MM.1S (cell line): ENCODE measurements around the gene FDX2.

Source experiments
- DNase-seq: peaks from one replicate; pipeline ENCODE4 v3.0.0-alpha.2; 2015
- H2AFZ ChIP-seq: fragments of 300-600 bp; sonication (generic); 2 replicates; pipeline ENCODE4 v1.6.0; 2016; ENCODE audit warnings: antibody characterized with exemption, low read length
- H3F3A ChIP-seq: fragments of 300-600 bp; sonication (generic); 2 replicates; pipeline ENCODE4 v1.6.1; 2016; ENCODE audit warnings: mild to moderate bottlenecking, antibody characterized with exemption, low read length, moderate library complexity, mixed read lengths; ENCODE audit not compliant: insufficient read depth
- H3K27ac ChIP-seq: fragments of 300-600 bp; sonication (generic); 2 replicates; pipeline ENCODE4 v1.5.1; 2016; ENCODE audit warnings: mild to moderate bottlenecking, low read length
- H3K27me3 ChIP-seq: fragments of 300-600 bp; sonication (generic); replicated peaks from 2 replicates; pipeline ENCODE4 v1.6.0; 2016; ENCODE audit warnings: low read length; ENCODE audit not compliant: insufficient read depth
- H3K36me3 ChIP-seq: fragments of 300-600 bp; sonication (generic); replicated peaks from 2 replicates; pipeline ENCODE4 v1.6.1; 2016; ENCODE audit warnings: mild to moderate bottlenecking, low read length, mixed read lengths; ENCODE audit not compliant: insufficient read depth
- H3K4me1 ChIP-seq: fragments of 300-600 bp; sonication (generic); 2 replicates; pipeline ENCODE4 v1.6.1; 2016; ENCODE audit warnings: low read length, mixed read lengths
- H3K4me2 ChIP-seq: fragments of 300-600 bp; sonication (generic); 2 replicates; pipeline ENCODE4 v1.6.0; 2016; ENCODE audit warnings: low read depth, low read length
- H3K4me3 ChIP-seq: fragments of 300-600 bp; sonication (generic); 2 replicates; pipeline ENCODE4 v1.5.1; 2016; ENCODE audit warnings: low read length, mixed read lengths
- H3K79me2 ChIP-seq: fragments of 300-600 bp; sonication (generic); 2 replicates; pipeline ENCODE4 v1.6.1; 2016; ENCODE audit warnings: mixed run types, low read length, mixed read lengths
- H3K9ac ChIP-seq: fragments of 300-600 bp; sonication (generic); 2 replicates; pipeline ENCODE4 v1.6.1; 2016; ENCODE audit warnings: low read length, mixed read lengths
- H3K9me2 ChIP-seq: fragments of 300-600 bp; sonication (generic); replicated peaks from 2 replicates; pipeline ENCODE4 v1.6.1; 2016; ENCODE audit warnings: mild to moderate bottlenecking, low read length, mixed read lengths; ENCODE audit not compliant: insufficient read depth
- H3K9me3 ChIP-seq: fragments of 300-600 bp; sonication (generic); replicated peaks from 2 replicates; pipeline ENCODE4 v1.6.1; 2016; ENCODE audit warnings: mild to moderate bottlenecking, low read length, mixed read lengths; ENCODE audit not compliant: insufficient read depth
- H4K20me1 ChIP-seq: fragments of 300-600 bp; sonication (generic); 2 replicates; pipeline ENCODE4 v1.6.1; 2016; ENCODE audit warnings: mild to moderate bottlenecking, low read length, moderate library complexity, mixed read lengths; ENCODE audit not compliant: insufficient read depth
- CTCF ChIP-seq: fragments of 300-600 bp; sonication (generic); IDR thresholded peaks from 2 replicates; pipeline ENCODE4 v1.5.1; 2016; ENCODE audit warnings: antibody characterized with exemption, low read length, mixed read lengths
- EZH2 ChIP-seq: fragments of 300-600 bp; sonication (generic); optimal IDR thresholded peaks from 2 replicates; pipeline ENCODE3; 2017; ENCODE audit warnings: low read depth, mild to moderate bottlenecking, antibody characterized with exemption, low read length, mixed read lengths
- EZH2phosphoT487 ChIP-seq: fragments of 300-600 bp; sonication (generic); IDR thresholded peaks from 2 replicates; pipeline ENCODE4 v1.6.1; 2018; ENCODE audit warnings: antibody characterized with exemption, low read length

Gene FDX2

GRCh38 chr19:10363789-10364281, 48.0 kb upstream of the FDX2 start:
- Histone ChIP-seq H3K9ac (no peak overlapping the region), H3K9me2 (no peaks in the 10 kb centered on the region), H3K36me3 (no peaks in the 10 kb centered on the region), H3K79me2 (no peaks in the 10 kb centered on the region), H3K27ac (no peak overlapping the region), H3K4me1 (no peaks in the 10 kb centered on the region), H4K20me1 (no peaks in the 10 kb centered on the region), H3K9me3 (no peaks in the 10 kb centered on the region), H3K4me2 (no peak overlapping the region), H2AFZ (no peak overlapping the region), H3K4me3 (no peak overlapping the region), H3K27me3 (no peaks in the 10 kb centered on the region), H3F3A (no peaks in the 10 kb centered on the region)
- no peak for TF ChIP-seq EZH2phosphoT487
- no peak for DNase-seq

- Histone ChIP-seq H3K9me3 (no peaks in the 10 kb centered on the region), H3K4me2 (no peak overlapping the region), H4K20me1 (no peaks in the 10 kb centered on the region), H2AFZ (no peak overlapping the region), H3K4me1 (no peaks in the 10 kb centered on the region), H3K79me2 (no peaks in the 10 kb centered on the region), H3K9ac (no peak overlapping the region), H3K27ac (no peak overlapping the region), H3K9me2 (no peaks in the 10 kb centered on the region), H3K4me3 (no peak overlapping the region), H3F3A (0 out of 2 replicates have a peak, but pooled peaks cover 3% of the 10 kb centered on the region), H3K36me3 (no peaks in the 10 kb centered on the region), H3K27me3 (no peaks in the 10 kb centered on the region)
- TF ChIP-seq CTCF (no peak), EZH2 (no peak)
- DNase-seq = no peak
Measured at GRCh38 chr19:10362259-10362658, 46.4 kb upstream of the FDX2 start.

GRCh38 chr19:10361569-10362011, 45.8 kb upstream of the FDX2 start:
- Histone ChIP-seq H2AFZ (no peak overlapping the region), H3K4me1 (no peaks in the 10 kb centered on the region), H3K27ac (no peak overlapping the region), H3K4me2 (no peak overlapping the region), H3K79me2 (no peaks in the 10 kb centered on the region), H3K4me3 (no peak overlapping the region), H3F3A (0 out of 2 replicates have a peak, but pooled peaks cover 3% of the 10 kb centered on the region), H3K9me3 (no peaks in the 10 kb centered on the region), H4K20me1 (no peaks in the 10 kb centered on the region), H3K36me3 (no peaks in the 10 kb centered on the region), H3K9ac (no peak overlapping the region), H3K9me2 (no peaks in the 10 kb centered on the region), H3K27me3 (no peaks in the 10 kb centered on the region)
- DNase-seq = no peak
- TF ChIP-seq EZH2 (no peak), CTCF (no peak), EZH2phosphoT487 (no peak)

GRCh38 chr19:10356431-10356830, 40.6 kb upstream of the FDX2 start:
- Histone ChIP-seq H3K9me2 (no peaks in the 10 kb centered on the region), H3K9ac (no peak overlapping the region), H3K27ac (no peak overlapping the region), H3K79me2 (no peaks in the 10 kb centered on the region), H3K4me2 (no peak overlapping the region), H3K4me1 (no peaks in the 10 kb centered on the region), H3K27me3 (no peaks in the 10 kb centered on the region), H3K9me3 (no peaks in the 10 kb centered on the region), H4K20me1 (no peaks in the 10 kb centered on the region), H3F3A (0 out of 2 replicates have a peak, but pooled peaks cover 3% of the 10 kb centered on the region), H2AFZ (no peak overlapping the region), H3K4me3 (no peak overlapping the region), H3K36me3 (0 out of 2 replicates have a peak, but pooled peaks cover 2% of the 10 kb centered on the region)
- no peak for DNase-seq
- no peak for TF ChIP-seq EZH2phosphoT487
- no peak for TF ChIP-seq EZH2
